ENCODE measurements around the gene PAPSS1.

PAPSS1 gene

DNA sequence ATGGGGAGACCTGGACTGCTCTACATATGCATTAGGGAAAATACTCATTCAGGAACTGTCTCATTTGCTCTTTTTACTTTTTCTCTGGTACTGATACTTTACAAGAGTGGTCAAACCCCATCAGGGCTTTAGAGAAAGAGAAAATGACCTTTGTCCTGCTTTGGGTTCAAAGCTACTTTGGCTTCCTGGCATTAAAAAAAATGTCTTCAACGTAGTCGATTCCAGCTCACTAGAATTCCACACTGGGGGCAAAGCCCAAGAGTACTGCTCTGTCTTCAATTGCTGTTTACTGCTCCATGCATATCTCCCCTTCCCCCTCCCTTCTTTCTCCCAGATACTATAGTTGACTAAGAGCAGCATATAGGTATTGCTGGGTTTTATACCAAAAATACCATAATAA, 98.0 kb downstream of the PAPSS1 start:
- DNase-seq: no peak

- no peak for DNase-seq
These were observed 100.3 kb downstream of the PAPSS1 start for GRCh38 chr4:107619731-107620130.

DNA sequence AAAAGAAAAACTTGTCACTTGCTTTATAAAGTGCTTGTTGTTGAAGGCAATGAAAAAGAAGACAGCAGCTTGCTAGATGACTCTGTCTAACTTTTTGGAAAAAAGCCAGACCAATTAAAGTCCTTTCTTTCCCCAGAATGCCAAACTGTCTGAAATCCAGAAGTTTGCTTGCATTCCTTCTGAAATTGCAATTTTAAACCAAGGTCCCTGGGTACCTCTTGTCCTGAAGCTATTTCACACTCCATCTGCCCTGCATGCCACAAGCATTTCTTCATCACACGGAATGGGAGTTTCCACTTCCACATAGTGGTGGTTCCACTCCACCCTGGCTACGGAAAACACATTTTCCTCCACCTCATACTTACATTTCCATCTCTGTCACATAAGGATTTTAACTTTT, 101.0 kb downstream of the PAPSS1 start:
- no peak for DNase-seq

- DNase-seq: no peak
These were observed 101.4 kb downstream of the PAPSS1 start for GRCh38 chr4:107618656-107619055.

DNA sequence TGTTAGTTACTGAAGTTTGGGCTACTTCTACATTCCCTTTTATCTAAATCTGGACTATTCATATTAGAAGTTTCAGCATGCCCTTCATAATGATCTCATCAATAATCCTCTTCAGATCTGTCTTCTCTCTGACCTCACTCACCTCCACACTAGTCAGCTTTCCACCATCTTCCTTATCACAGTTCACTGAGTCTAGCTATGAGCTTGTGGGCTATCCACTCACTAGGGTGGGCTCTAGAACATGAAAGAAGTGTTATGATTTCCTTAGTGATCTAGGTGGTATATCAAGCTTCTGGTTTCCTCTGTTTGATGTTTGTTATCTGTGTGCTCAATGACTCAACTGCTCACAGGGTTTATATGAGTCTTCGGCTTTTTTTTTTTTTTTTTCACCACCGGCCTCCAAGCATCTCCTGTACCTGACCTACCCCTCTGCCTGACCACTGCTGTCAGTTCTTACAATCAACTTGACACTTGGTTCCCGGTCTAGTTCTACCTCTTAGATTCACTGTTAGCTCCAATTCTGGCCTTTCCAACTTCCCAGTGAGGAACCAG, 103.1 kb downstream of the PAPSS1 start:
- DNase-seq: no peak

DNA sequence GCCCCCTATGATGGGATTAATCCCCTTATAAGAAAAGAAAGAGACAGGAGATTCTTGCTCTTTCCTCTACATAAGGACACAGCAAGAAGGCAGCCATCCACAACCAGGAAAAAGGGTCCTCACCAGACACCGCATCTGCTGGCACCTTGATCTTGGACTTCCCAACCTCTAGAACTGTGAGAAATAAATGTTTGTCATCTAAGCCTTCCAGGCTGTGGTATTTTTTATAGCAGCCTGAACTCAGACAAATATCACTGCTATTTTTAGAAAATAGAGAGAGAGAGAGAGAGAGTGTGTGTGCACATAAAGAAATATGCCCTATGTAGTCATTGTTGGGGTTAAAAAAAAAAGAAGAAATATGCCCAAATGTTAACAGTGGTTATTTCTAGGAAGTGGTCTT, 104.2 kb downstream of the PAPSS1 start:
- no peak for DNase-seq

DNA sequence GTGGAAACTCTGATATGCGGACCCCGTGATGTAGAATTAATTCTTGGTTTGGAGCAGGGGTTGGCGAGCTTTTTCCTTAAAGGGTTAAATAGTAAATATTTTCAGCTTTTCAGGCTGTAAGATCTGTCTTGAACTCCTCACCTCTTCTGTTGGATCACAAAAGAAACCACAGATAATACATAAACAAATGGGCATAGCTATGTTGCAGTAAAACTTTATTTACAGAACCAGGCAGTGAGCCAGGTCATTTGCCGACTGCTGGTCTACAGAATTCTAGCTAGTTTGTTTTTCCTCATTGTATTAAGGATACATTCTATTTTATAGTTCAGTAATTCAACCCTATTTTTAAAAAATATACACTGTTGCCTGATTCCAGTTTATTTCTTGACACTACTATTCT, 116.6 kb downstream of the PAPSS1 start:
- no peak for DNase-seq

DNA sequence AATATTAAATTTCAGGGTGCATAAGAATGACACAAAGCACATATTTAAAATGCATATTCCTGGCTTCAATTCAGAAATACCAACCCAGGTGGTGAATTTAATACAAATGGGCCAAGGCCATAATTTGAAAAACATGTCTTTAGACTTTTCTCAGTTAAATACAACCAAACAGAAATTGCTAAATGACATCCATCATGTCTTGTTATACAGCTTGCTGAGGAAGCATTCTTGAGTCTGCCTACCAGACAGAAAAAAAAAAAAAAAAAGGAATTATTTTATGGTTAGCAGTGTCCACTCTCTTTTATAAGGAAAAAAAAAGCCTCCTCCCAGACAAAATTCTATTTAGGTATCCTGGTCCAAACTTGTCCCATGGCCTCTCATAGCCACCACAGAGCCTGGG, 119.1 kb downstream of the PAPSS1 start:
- DNase-seq: no peak

- no peak for DNase-seq
These were observed 119.6 kb downstream of the PAPSS1 start for GRCh38 chr4:107600436-107600835.

DNA sequence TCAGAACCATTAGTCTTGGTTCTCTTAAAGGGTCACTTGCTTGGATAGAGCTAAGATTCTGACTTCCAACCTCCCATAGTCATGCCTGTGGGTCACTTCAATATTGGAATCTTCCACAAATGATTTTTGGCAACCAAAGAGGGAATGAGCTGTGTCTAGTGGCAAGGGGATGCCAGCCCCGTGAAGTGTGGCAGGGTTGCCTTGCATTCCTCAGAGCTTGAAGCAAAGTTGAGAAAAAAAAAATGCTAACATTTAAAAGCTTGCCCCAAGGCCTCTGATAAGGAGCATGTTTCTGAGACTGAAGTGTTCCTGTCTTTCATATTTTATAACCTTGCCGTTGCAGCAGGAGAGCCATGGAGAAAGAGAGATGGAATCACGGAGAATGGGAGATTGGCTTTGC, 120.2 kb downstream of the PAPSS1 start:
- DNase-seq: no peak

DNA sequence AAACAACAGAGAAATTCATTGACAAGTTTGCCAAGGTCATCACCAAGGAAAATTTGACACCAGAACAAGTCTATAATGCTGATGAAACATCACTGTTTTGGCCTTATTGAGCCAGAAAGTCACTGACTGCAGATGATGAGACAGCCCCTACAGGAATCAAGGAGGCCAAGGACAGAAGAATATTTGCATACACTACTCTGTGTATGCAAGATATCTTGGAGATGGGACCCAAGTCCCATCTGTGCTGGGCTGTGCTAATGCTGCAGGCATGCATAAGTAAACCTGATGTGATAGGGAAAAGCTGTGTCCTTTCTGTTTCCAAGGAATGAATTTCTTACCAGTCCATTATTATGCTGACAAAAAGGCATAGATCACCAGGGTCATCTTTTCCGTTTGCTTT, 126.8 kb downstream of the PAPSS1 start:
- DNase-seq: no peak

- DNase-seq: no peak
These were observed 127.5 kb downstream of the PAPSS1 start for GRCh38 chr4:107592519-107592918.

GRCh38 chr4:107589269-107589668, 130.8 kb downstream of the PAPSS1 start:
- DNase-seq: no peak

- no peak for DNase-seq
These were observed 133.7 kb downstream of the PAPSS1 start for GRCh38 chr4:107586371-107586770.

- DNase-seq: no peak
These were observed 140.9 kb downstream of the PAPSS1 start for GRCh38 chr4:107579099-107579498.

DNA sequence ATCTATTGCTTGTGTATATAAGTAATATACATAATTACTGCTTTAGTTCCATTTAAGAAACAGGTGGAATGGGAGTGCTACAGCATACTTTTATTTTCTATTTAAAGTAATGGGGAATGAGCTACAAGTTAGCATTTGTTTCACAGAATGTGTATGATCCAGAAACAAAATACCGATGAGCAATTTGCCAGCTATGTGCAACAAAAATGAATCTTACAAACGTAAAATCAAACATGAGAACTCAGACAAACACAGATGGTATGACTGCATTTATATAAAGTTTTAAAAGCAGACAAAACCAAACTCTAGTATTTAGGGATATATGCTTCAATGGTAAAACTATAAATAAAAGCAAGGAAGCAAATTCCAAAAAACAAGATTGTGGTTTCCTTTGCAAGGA, 141.7 kb downstream of the PAPSS1 start:
- DNase-seq: no peak

DNA sequence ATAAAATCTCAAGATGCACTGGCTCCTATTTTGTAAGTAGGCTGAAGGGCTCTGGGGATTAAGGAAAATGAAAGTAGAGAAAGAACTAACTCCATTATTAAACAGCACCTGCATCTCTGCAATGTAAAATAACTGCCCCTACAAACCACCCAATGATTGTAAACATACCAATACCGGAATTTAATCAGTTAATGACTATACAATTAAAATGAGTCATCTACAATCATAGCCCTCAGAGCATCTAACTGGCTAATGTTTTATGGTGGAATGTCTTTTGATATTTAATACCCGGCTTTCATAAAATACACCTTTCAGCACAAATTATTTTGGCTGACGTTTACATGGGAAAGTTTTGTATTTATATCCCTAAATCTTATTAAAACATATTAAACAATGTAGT, 142.3 kb downstream of the PAPSS1 start:
- DNase-seq: no peak

DNA sequence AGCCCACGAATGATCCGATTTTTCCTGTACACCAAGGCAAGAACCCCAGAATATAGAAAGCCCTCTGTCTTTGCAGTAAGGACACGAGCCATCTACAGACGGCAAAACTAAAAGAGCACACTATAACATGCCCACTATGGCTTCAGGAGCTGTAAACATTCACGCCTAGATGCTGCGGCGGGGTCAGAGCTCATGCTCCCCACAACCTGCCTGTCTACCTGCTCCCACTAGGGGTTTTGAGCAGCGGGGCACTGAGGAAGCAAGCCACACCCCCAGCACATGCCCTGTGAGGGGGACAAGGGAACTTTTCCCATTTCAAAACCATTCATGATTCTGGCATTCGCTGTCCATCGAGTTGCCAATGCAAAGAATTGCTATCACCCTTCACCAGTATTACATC, 144.8 kb downstream of the PAPSS1 start:
- no peak for DNase-seq

- no peak for DNase-seq
These were observed 147.8 kb downstream of the PAPSS1 start for GRCh38 chr4:107572281-107572680.

DNA sequence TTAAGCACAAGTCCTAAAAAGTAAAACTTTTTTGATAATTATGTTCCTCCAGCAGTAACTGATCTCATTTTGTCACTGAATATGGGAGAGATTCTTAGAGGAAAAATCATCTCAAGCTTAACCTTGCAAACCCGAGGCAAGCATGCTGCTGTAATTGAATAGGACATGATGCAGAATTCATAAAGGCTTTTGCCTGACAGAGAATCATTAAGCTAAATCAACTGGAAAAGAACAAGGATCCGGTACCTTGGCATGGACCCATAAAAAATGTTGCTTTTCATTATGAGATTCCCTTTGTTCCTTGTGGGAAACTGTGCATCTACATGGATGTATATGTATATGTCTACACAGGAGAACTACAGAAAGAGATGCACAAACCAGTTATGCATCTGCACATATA, 149.1 kb downstream of the PAPSS1 start:
- DNase-seq: no peak

GRCh38 chr4:107564326-107564725, 155.7 kb downstream of the PAPSS1 start:
- no peak for DNase-seq
